Measurements from ENCODE around the gene MAP7D1.

- TF ChIP-seq, protein P1, sequence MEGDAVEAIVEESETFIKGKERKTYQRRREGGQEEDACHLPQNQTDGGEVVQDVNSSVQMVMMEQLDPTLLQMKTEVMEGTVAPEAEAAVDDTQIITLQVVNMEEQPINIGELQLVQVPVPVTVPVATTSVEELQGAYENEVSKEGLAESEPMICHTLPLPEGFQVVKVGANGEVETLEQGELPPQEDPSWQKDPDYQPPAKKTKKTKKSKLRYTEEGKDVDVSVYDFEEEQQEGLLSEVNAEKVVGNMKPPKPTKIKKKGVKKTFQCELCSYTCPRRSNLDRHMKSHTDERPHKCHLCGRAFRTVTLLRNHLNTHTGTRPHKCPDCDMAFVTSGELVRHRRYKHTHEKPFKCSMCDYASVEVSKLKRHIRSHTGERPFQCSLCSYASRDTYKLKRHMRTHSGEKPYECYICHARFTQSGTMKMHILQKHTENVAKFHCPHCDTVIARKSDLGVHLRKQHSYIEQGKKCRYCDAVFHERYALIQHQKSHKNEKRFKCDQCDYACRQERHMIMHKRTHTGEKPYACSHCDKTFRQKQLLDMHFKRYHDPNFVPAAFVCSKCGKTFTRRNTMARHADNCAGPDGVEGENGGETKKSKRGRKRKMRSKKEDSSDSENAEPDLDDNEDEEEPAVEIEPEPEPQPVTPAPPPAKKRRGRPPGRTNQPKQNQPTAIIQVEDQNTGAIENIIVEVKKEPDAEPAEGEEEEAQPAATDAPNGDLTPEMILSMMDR (conservative IDR thresholded peaks at IDR 0.05; ENCODE audit: low read depth, low read length) = no peak
- TF ChIP-seq EZH2 (IDR thresholded peaks at IDR 0.05; ENCODE audit: borderline replicate concordance, low read depth, low read length, poor library complexity, severe bottlenecking) = no peak
These were observed 48.6 kb upstream of the MAP7D1 start for GRCh38 chr1:36107394-36107793.

Measured in A673 (cell line).